Right renal cortex interstitium (tissue), 3 donors: ENCODE results near the gene EMX1. TPM values are rescaled to one million over a fixed set of nuclear protein-coding genes. Genes with fewer than 3 reads are reported as not detected.

Source experiments
- DNase-seq, 3 donors: peaks; one replicate each; pipeline ENCODE4 v3.0.0-alpha.2; 2013; ENCODE audit warnings: low read depth in 3 of 3, low spot score in 2 of 3
- polyA plus RNA-seq, 3 donors: library from polyadenylated mRNA; unstranded; fragments of 120-200 nt; gene quantifications; one replicate each; pipeline ENCODE4 v1.2.1, GENCODE V29; 2013; ENCODE audit not compliant: insufficient read length in 3 of 3

The EMX1 gene
- polyA plus RNA-seq, 3 donors = 42.0 to 47.6 (median 42.9) TPM

DNA sequence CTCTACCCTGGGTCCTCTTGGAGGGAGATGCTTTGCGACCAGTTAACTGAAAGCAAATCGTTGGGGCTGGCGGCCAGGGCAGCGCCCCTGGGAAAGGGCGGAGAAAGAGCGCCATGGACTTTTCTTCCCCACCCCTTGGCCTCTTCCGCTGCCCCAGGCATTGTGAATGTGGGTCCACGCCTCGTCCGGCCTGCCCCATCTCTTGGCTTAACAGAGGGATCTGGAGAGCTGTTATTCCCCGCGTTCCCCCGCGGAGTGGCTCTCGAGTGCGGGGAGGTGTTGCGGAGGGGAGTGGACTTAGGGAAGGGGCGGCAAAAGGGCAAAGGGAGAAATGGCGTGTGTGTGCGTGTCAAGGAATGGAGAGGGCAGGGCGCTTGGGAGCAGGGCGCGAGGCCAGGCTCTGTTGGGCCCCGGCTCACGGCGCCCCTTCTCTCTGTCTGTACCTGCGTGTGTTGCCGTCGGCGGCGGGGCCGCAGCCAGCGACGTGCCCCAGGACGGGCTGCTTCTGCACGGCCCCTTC lies 6.6 kb downstream of the EMX1 start:
- no peak for DNase-seq

DNA sequence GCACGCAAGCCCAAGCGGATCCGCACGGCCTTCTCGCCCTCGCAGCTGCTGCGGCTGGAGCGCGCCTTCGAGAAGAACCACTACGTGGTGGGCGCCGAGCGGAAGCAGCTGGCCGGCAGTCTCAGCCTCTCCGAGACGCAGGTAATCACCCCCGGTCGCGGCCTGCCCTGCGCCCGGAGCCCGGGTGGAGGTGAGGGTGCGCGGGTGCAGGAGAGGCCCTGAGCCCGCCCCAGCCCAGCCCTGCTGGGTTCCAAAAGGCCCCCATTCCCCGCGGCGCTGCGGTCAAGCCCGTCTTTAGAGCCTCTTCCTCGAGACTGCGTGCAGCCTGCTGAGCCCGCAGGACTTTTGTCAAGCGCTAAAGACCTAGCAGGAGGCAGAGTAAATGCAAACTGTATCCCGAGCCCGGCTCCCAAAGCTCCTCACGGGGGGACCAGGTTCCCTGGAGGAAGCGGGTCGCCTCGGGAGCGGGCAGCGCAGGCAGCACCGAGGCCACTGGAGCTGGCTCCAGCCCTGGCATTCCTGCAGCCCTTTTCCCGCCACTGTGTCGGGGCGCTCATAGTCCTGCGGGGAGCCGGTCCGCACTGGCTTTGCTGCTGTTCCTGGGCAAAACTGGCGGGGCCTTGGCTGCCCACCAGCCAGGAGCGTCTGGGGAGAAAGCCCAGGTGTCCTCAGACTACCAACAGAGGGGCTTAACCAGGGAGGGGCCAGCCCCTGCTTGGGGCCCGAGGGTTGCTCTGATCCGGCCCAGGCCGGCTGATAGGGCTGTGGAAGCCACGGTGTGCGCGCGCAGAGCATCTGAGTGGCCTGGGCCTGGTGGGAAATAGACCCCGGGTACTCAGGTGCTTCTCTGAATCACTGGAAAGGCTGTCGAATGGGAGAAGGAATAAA lies 7.3 kb downstream of the EMX1 start:
- DNase-seq = no peak

DNA sequence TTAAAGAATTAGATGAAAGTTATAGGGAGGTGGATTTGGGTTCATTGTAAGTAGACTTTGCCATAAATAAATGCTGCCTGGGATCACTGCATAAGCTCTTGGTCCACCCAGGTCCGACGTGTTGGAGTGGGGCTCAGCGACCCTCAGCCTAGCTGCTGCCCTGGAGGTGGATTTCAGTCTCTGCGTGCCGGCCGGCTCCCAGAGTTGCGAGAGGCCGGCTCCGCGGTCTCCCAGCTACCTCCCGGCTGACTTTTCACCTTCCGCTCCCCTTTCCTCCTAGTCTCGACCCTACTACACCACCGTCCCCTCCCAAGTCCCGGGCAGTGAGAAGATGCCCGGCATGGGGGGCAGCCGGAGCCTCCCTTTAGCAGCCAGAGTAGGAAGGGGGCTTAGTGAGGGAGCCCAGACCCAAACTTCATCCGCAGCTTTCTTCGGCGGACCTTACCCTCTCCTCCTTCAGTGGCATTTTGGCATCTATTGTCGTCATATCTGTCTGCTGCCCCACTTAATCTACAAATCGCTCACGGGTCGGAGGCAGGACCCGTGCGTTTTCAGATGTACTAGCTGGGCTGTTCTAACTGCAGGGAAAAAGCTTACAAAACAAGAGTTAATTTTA lies 8.1 kb downstream of the EMX1 start:
- DNase-seq = no peak

DNA sequence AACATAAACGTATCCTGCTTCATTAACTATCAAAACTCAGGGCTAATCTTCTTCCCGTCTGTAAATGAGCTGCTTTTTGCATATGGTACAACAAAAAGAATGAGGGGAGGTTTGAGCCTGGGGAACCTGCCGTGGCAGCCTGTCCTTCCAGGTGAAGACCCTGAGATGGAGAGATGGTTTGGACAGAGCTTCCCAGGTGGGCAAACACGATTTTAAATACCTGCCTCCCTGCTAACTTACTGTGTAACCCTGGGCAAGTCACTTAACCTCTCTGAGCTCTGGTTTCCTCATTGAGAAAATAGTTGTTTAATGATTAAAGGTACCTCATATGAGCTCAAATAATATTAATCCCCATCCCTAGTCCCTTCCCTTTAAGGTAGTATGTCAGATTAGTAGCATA lies 9.0 kb downstream of the EMX1 start:
- no peak for DNase-seq

DNA sequence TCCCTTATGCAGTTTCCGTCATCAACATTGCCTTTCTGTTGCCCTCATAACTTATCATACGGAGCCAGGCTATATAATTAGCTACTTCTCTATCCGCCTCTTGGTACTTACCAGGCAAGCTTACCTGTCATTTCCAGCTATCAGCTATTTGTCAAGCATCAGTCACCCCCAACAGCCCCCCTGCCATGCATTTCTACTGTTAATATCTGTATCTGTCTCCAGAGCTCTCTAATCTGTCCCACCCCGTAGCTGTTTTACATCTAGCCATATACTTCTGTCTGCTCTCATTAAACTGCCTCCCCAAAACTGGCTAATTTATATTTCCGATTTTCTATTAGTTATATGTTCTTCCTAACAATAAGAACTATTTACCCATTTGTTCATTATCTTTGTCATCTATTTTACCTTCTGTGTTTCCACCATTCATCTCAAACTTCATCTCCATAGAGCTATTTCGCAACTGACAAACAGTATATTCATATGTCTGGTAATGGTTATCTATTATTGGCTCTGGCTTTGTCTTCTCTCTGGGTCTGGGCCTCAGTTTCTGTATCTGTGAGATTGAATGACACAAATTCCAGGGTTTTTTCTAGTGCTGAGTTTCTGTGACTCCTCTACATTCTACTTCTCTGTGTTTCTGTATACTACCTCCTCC lies 9.6 kb downstream of the EMX1 start:
- no peak for DNase-seq

DNA sequence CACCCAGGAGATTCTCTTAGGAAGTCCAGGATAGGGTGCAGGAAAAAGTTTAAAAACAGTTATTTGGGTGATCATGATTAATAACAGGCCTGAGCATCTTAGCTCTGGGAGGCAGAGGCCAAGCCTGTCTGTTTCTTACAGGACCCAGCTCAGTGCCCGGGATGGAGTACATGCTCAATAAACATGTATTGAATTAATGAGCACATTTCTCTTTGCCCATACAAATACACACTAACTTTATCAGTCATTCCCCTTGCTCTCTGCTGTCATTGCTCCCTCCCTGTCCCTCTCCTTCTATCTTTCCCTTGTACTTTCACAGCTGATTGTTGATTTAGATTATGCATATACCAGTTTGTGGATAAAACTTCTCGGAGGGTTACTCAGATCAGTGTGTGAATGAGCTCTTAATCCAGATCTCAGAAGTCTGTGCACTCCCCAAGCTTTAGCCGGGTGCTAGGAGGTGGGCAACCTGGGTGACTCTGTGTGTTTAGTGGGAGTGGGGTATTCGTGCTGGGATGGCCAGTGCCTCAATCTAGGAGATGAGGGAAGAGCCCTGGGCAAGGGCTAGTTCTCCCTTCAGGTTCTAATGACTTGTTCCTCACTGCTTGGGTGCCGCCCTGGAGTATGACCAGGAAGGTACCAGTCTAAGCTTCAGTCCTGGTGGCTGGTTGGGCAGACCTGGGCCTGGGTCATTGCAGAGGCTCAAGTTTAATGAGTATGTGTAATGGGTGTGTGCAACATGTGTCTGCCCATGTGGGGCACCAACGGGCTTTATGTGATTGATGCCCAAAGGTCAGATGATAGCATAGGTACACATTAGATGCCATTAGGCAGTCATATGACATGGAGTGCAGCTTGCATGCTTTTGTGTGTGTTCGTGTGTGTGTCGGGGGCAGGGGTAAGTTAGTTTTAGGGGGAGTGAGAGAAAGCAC lies 10.6 kb downstream of the EMX1 start:
- DNase-seq = no peak

DNA sequence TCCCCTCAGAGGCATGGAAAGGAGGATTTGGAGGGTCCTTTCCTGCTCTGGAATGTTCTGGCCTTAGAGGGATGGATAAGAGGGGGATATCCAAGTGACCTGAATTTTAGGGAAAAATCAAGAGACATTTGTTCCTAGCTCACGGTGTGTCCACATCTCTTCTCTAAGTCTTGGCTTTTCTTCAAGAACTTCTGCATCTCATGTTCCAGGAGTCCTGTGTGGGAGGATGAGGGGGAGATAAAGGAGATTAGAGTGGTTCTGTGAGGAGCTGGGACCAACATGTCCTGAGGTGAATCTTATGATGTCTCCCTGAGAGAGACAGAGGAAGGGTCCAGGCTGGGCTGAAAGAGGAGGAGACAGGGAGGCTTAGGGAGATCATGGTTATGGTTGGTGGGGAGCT lies 11.7 kb downstream of the EMX1 start:
- no peak for DNase-seq

DNA sequence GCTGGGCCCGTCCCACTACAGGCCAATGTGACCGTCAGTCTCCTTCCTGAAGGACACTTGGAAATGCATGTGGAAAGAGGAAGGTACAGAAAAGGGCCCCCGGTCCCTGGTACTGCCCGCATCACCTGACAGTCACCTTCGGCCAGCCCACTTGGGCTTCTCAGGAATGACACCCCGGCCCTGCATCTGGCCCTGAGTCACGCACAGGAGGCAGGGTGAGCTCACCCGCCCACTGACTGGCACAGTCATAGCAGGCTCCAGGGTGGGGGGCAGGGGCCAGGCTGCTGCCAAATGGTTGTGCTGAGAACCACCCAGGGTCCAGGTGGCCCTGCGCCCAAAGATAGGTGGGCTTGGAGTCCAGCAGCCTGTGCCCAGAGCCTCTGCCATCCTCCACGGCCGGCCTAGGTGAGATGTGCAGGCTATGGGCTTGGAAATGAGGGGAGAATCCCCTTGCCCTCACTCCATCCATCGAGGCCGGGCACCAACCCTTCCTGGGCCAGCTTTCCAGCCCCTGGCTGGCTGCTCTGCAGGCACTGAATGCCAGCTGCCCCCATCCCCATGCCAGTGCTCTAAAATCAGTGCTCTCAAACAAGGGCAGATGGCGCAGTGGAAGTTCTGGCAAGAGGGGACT lies 14.1 kb downstream of the EMX1 start:
- DNase-seq = no peak

DNA sequence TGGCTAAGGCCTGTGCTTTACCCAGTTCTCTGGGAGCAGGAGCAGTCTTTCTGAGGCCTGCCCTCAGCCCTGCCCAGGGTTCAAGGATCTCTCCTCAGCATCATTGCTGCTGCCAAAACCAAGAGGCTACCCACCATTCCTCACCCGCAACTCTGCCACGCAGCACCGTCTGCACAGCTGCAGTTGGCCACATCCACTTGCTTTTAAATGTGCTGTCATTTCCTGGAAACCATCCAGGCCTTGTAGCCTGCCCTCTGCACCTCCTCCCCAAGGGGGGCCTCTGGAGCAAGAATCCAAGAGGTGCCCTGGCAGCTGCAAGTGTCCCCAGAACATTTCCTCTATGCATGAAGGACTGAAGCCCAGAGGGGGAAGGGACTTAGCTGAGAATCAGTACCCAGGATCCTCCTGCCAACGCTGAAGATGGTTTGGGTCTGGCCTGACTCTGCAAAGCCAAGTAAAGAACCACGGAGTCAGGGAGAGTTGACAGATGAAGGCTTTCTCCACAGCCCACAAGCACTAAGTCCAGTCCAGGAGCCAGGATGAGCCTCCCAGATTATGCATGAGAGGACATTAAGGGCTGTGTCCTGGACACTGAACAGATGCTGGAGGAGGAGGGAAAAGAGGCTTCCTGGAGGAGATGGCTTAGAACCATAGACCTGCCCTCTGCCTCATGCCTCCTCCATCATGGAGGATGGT lies 14.9 kb downstream of the EMX1 start:
- no peak for DNase-seq

DNA sequence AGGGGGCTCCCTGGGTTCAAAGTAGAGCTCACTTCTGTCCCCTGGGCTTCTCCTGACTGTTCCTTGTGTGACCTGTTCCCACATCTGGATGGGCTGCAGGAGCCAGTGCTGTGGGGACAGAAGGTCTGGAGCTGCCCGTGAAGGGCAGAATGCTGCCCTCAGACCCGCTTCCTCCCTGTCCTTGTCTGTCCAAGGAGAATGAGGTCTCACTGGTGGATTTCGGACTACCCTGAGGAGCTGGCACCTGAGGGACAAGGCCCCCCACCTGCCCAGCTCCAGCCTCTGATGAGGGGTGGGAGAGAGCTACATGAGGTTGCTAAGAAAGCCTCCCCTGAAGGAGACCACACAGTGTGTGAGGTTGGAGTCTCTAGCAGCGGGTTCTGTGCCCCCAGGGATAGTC lies 15.5 kb downstream of the EMX1 start:
- no peak for DNase-seq

DNA sequence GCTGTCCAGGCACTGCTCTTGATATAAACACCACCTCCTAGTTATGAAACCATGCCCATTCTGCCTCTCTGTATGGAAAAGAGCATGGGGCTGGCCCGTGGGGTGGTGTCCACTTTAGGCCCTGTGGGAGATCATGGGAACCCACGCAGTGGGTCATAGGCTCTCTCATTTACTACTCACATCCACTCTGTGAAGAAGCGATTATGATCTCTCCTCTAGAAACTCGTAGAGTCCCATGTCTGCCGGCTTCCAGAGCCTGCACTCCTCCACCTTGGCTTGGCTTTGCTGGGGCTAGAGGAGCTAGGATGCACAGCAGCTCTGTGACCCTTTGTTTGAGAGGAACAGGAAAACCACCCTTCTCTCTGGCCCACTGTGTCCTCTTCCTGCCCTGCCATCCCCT lies 15.9 kb downstream of the EMX1 start:
- DNase-seq = no peak

DNA sequence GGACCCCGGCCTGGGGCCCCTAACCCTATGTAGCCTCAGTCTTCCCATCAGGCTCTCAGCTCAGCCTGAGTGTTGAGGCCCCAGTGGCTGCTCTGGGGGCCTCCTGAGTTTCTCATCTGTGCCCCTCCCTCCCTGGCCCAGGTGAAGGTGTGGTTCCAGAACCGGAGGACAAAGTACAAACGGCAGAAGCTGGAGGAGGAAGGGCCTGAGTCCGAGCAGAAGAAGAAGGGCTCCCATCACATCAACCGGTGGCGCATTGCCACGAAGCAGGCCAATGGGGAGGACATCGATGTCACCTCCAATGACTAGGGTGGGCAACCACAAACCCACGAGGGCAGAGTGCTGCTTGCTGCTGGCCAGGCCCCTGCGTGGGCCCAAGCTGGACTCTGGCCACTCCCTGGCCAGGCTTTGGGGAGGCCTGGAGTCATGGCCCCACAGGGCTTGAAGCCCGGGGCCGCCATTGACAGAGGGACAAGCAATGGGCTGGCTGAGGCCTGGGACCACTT lies 16.4 kb downstream of the EMX1 start:
- no peak for DNase-seq

DNA sequence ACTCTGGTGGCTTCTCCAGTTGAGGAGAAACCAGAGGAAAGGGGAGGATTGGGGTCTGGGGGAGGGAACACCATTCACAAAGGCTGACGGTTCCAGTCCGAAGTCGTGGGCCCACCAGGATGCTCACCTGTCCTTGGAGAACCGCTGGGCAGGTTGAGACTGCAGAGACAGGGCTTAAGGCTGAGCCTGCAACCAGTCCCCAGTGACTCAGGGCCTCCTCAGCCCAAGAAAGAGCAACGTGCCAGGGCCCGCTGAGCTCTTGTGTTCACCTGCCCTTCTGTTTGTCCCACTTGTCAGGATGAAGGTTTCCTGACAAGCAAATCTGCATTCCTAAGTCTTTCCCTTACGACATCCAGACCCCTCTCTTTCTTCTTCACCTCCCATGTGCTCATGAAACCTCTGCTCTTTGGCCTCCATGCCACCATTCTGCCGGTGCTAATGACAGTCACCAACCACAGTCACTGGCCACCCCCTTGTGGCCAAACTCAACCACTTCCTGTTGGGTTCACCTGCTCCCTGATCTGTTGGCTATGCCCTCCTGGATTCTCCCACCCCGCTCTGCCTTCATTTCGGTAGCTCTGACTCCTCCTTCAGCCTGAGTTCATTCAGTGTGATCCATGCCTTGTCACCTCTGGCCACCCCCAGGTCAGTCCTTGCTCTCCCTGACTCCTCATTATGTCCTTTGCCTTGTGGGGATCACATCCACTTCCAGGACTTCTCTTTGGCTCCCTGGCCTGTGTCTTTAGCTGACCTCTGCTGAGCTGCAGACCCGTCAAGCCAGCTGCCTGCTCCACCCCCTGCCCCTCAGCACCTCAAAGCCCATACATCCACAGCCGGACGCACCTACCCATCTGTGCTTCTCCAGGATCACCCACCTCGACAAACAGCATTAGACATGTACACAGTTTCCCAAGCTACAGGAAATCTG lies 17.6 kb downstream of the EMX1 start:
- DNase-seq = no peak

DNA sequence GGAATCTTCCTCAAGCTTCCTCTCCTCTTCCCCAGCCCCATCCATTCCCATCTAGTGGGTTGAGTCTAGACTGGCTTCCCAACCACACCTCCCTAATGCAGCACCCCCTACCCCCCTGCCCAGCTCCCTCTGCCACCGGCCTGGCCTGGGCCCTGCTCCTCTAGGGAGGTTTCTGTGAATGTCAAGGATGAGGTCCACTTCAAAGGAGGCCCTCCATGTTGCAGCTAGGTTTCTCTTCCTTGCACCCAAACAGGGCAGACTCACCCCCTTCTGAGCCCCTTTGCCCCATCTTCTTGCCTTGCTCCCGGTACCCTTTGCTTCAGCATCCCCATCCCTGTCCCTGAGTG lies 18.3 kb downstream of the EMX1 start:
- no peak for DNase-seq

DNA sequence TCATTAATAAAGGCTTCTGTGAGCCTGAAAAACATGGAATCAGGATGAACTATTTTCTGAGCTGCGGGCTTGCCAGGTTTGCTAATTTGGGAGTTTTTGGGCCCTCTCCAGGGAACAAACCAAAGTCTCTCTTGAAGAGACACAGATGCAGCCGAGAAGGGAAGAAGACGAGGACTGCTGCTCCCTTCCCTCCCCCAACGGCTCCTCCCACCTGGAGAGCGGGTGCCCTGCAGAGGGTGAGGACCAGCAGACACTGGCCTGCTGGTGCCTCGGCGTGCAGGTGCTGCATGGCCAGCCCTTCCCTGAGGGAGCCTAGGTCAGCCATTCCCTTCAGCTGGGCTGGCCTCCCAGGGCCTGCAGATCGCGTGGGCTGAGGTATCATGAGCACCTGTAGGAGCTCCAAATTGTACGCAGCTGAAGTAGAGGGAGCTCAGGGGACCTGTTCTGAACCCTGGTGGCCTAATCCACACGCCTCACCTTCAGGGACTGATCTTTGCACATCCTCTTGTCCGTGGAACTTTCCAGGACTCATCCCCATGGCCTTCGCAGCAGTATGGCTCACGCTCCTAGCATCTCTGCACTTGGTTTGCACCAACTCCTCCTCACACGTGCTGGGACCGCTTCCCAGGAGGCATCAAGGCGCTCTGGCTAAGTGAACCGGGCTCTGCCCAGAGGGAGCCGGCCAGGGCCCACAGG lies 19.5 kb downstream of the EMX1 start:
- no peak for DNase-seq

DNA sequence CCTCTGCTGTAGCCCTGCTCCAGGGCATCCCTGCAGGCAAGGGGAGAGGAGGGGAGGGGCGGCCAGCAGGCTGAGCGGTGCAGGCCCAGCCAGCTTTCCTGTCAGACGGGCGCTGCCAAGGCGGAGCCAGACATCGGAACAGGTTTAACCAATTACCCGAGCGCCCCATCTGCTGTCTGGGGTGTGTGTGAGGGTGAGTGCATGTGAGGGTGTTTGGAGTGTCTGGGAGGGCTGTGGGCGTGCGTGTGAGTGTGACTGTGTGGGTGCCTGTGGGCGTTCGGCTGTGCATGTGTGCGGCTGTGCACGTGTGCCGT lies 20.0 kb downstream of the EMX1 start:
- no peak for DNase-seq

DNA sequence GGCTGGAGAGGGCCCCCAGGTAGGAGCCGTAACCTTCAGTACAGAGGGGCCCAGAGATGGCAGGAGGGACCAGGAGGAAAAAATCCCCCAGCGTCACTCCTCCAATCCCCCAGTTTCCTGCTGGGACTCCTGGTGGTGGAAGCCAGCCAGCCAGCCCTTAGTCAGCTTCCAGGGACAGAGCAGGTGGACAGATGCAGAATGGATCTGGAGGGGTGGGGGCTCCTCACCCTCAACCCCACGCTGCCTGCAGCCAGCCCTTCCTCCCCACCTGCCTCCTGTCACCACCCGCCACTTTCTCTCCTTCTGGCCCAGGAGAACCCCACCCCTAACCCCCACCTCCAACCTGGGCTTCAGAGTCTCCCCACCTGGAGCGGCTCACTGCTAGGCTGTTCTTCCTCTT lies 21.1 kb downstream of the EMX1 start:
- DNase-seq = no peak

DNA sequence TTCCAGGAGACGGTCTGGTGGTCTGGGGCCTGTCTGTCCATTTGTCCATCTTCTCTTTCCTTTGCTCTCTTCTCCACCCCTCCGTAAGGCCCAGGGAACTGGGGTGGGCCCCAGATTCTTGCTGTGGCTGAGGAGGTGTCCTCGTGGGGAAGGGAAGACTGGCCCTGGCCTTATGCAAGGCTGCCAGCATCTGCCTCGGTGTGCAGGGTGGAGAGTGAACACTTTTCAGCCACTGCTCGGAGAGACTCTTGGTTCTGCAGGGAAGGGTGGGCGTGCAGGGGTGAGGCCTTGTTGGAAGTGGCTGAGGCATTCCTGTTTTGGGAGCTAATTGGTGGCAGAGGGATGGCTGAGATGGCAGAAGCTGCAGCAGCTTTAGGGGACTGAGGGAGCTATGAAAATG lies 23.0 kb downstream of the EMX1 start:
- no peak for DNase-seq
